ENCODE results near the gene CARD11.

The CARD11 gene

GRCh38 chr7:2926120-2926895, 117.4 kb downstream of the CARD11 start:
- no peak overlapping the region for H3K4me3 ChIP-seq (ENCODE audit: low read depth, low read length)
- DNase-seq (ENCODE audit: low read depth) = no peak
- no peak for TF ChIP-seq CTCF (IDR thresholded peaks at IDR 0.05; ENCODE audit: low read depth, low read length, missing control alignments)

- no peak for DNase-seq (ENCODE audit: low read depth)
- no peak overlapping the region for H3K4me3 ChIP-seq (ENCODE audit: low read depth, low read length)
- no peak for TF ChIP-seq CTCF (IDR thresholded peaks at IDR 0.05; ENCODE audit: low read depth, low read length, missing control alignments)
Measured at GRCh38 chr7:2924866-2925840, 118.5 kb downstream of the CARD11 start.

- H3K4me3 ChIP-seq (ENCODE audit: low read depth, low read length) = no peak overlapping the region
- no peak for TF ChIP-seq CTCF (IDR thresholded peaks at IDR 0.05; ENCODE audit: low read depth, low read length, missing control alignments)
Measured at GRCh38 chr7:2923886-2924574, 119.6 kb downstream of the CARD11 start.

GRCh38 chr7:2923291-2923781, 120.3 kb downstream of the CARD11 start:
- no peak overlapping the region for H3K4me3 ChIP-seq (ENCODE audit: low read depth, low read length)

More at GRCh38 chr7:2923886-2924574, 119.6 kb downstream of the CARD11 start:
- DNase-seq (ENCODE audit: low read depth) = no peak

GRCh38 chr7:2922866-2923265, 120.8 kb downstream of the CARD11 start:
- no peak overlapping the region for H3K4me3 ChIP-seq (ENCODE audit: low read depth, low read length)
- no peak for TF ChIP-seq CTCF (IDR thresholded peaks at IDR 0.05; ENCODE audit: low read depth, low read length, missing control alignments)
- no peak for DNase-seq (ENCODE audit: low read depth)

More at GRCh38 chr7:2923291-2923781, 120.3 kb downstream of the CARD11 start:
- TF ChIP-seq CTCF (IDR thresholded peaks at IDR 0.05; ENCODE audit: low read depth, low read length, missing control alignments) = no peak
- no peak for DNase-seq (ENCODE audit: low read depth)

- no peak for TF ChIP-seq CTCF (IDR thresholded peaks at IDR 0.05; ENCODE audit: low read depth, low read length, missing control alignments)
- no peak overlapping the region for H3K4me3 ChIP-seq (ENCODE audit: low read depth, low read length)
- no peak for DNase-seq (ENCODE audit: low read depth)
Measured at GRCh38 chr7:2922348-2922691, 121.3 kb downstream of the CARD11 start.

Measured in GM12864 (cell line).